ENCODE measurements around the gene KRT16.
"Not testable (repeated sequence)": the region's sequence is repeated elsewhere in the genome, so short reads cannot be mapped to it uniquely, and the experiment has no call there.

The KRT16 gene

DNA sequence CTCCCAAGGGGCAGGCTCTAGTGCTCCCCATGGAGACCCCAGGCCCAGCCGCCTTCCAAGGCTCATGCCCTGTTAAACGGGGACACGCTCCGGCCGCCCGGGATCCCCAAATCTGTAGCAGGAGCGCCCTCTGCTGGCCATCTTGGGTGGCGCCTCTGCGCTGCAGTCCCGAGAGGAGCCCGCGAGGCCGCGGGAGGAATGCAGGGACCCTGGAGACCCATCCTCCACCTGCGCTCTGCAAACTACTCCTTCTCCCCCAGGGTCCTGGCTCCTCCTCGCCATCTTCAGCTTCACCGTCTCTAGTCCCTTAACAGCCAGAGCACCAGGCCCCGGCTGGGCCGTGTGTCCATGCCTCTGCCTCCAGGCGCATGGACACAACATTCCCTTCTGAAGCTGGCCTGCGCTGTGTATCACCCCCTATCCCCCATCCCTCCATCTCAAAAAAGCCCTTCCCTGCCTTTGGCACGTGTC lies 35.4 kb upstream of the KRT16 start:
- Histone ChIP-seq H3K4me3 (ENCODE audit: low read depth, low read length) (peak overlapping the region; percentile 53), H3K27me3 (replicated peaks) (no peaks in the 10 kb centered on the region), H3K36me3 (replicated peaks) (no peaks in the 10 kb centered on the region), H3K27ac (no peak overlapping the region)
- in situ Hi-C loops (cut with HindIII; ENCODE audit: low pct_ligation_motif_present, low sequenced_read_pairs), result no loop called here
- peak; percentile 66 for DNase-seq
- TF ChIP-seq, protein P1, sequence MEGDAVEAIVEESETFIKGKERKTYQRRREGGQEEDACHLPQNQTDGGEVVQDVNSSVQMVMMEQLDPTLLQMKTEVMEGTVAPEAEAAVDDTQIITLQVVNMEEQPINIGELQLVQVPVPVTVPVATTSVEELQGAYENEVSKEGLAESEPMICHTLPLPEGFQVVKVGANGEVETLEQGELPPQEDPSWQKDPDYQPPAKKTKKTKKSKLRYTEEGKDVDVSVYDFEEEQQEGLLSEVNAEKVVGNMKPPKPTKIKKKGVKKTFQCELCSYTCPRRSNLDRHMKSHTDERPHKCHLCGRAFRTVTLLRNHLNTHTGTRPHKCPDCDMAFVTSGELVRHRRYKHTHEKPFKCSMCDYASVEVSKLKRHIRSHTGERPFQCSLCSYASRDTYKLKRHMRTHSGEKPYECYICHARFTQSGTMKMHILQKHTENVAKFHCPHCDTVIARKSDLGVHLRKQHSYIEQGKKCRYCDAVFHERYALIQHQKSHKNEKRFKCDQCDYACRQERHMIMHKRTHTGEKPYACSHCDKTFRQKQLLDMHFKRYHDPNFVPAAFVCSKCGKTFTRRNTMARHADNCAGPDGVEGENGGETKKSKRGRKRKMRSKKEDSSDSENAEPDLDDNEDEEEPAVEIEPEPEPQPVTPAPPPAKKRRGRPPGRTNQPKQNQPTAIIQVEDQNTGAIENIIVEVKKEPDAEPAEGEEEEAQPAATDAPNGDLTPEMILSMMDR (IDR thresholded peaks at IDR 0.05; ENCODE audit: low read depth, low read length, missing control alignments), result peak; percentile 94

DNA sequence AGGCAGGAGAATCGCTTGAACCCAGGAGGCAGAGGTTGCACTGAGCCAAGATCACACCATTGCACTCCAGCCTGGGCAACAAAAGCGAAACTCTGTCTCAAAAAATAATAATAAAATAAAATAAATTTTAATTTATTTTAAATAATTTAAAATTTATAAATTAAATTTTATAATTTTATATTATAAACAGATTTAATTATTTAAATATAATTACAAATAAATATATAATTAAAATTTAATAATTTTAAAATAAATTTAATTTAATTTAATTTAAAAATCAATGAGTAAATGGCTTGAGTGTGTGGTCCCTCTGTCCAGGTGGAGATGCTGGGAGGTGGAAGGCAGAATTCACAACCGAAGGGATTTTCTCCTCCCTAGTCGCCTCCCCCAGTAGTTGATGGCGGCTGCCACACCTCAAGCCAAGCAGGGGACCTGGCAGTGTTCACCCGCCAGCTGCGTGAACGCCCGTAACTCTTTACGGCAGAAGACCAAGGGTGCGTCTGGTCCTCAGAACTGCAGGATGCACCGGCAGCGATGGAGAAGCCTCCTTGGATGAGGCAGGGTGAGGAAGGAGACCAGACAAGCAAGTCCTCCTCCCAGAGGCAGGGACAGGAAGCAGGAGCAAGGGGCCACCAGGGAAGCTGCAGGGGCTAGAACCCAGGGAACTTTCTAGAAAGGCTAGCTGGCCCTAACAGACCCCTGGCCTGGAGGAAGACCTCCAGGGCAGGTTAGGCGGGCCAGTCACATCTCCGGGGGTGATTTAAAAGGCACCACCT lies 34.7 kb upstream of the KRT16 start:
- Histone ChIP-seq H3K4me3 (ENCODE audit: low read depth, low read length) (no peak overlapping the region), H3K27ac (no peak overlapping the region), H3K27me3 (replicated peaks) (no peaks in the 10 kb centered on the region), H3K36me3 (replicated peaks) (no peaks in the 10 kb centered on the region)
- in situ Hi-C loops (cut with HindIII; ENCODE audit: low pct_ligation_motif_present, low sequenced_read_pairs), result no loop called here
- no peak for DNase-seq
- TF ChIP-seq, protein P1 (IDR thresholded peaks at IDR 0.05; ENCODE audit: low read depth, low read length, missing control alignments), result no peak

DNA sequence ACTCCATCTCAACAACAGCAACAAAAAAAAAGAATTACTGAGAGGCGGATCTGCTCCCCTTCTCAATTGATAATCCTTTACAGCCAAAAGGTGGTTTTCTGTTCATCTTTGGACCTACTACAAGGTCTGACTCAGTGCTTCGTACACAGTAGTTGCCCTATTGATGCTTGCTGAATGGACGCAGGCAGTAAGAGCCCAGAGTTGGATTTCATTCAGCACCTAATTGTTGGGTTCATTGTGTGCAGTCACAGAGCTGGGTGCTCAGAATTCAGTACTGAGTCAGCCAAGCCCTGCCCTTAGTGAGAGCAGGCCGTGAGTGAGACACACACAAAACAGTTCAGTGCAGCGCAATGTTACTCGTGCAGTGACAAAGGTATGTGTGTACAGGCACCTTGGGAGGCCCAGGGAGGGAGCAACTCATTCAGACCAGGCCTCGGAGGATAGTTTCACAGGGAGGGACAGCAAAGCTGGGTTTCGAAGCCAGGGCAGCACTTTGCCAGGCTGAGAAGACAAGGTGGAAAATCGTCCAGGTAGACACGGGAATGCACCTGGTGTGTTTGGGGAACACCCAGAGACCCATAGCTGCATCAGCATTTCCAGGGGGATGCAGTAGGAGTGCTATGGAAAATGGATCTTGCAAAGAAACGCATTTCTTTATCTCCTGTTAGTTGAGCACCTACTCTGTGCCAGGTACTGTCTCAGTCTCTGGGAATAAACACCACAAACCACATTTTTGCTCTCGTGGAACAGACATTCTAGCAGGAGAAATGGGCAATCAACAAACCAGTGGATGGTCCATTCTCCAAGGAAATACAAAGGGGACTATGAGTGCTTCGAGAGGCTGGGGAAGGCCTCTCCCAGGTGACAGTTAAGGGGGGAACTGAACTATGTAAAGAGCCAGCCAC lies 29.9 kb upstream of the KRT16 start:
- no peak for DNase-seq
- TF ChIP-seq, protein P1 (IDR thresholded peaks at IDR 0.05; ENCODE audit: low read depth, low read length, missing control alignments), result no peak
- in situ Hi-C loops (cut with HindIII; ENCODE audit: low pct_ligation_motif_present, low sequenced_read_pairs), result no loop called here

DNA sequence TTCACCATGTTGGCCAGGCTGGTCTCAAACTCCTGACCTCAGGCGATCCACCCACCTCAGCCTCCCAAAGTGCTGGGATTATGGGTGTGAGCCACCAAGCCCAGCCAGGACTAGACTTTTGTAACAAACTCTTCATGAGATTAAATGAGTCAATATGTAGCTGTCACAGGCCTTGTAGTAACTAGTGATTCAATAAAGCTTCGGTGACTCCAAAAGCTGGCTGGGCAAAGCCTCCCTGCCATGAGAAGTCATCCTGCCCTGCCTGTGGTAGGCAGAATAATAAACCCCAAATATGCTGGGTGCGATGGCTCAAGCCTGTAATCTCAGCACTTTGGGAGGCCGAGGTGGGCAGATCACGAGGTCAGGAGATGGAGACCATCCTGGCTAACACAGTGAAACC lies 28.0 kb upstream of the KRT16 start:
- in situ Hi-C loops (cut with HindIII; ENCODE audit: low pct_ligation_motif_present, low sequenced_read_pairs); H3K36me3 ChIP-seq (replicated peaks); DNase-seq; H3K4me3 ChIP-seq (ENCODE audit: low read depth, low read length); H3K27me3 ChIP-seq (replicated peaks); H3K27ac ChIP-seq: not testable (repeated sequence)

More for the DNA sequence above, 29.9 kb upstream of the KRT16 start:
- Histone ChIP-seq H3K4me3 (ENCODE audit: low read depth, low read length) (no peak overlapping the region), H3K36me3 (replicated peaks) (no peaks in the 10 kb centered on the region), H3K27me3 (replicated peaks) (no peaks in the 10 kb centered on the region), H3K27ac (no peak overlapping the region)

DNA sequence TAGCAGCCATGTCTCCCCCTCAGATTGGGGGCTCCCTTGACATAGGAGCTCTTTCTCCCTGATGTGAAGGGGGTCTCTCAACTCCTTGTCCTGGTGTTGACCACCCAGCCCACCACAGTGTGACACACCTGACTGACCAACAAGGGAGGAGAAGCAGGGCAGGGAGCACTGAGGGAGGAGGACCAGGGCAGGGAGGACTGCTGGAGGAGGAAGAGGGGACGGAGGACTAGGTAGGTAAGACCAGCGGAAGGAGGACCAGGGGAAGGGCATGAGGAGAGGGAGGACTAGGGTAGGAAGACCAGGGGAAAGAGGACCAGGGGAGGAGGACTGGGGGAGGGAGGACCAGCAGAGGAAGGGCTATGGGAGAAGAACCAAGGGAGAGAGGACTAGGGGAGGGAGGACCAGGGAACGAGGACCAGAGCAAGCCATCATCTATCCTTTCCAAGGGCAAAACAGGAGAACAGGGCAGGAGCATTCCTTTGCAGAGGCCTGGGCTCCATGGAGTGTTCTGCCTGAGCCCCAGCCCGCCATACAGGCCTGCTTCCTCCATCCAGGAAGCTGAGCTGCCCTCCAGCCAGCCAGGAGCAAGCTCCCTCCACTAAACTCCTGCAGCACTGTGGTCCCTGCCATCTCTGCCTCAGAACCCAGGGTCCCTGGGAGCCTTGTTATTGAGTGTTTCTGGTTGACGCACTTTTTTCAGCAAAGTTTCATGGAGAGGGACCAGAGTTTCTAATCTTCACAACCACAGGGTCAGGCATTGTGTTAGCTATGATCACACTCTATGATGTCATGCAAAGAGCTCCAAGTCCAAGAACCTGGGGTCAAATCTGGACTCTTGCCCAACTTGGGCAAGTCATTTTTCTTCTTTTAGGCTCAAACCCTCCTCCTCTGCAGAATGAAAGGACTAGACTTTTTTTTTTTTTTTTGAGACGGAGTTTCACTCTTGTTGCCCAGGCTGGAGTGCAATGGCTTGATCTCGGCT lies 27.2 kb upstream of the KRT16 start:
- in situ Hi-C loops (cut with HindIII; ENCODE audit: low pct_ligation_motif_present, low sequenced_read_pairs), result no loop called here
- TF ChIP-seq, protein P1 (IDR thresholded peaks at IDR 0.05; ENCODE audit: low read depth, low read length, missing control alignments), result no peak
- DNase-seq, result no peak
- Histone ChIP-seq H3K27me3 (replicated peaks) (no peaks in the 10 kb centered on the region), H3K36me3 (replicated peaks) (no peaks in the 10 kb centered on the region), H3K27ac (no peak overlapping the region), H3K4me3 (ENCODE audit: low read depth, low read length) (no peak overlapping the region)
